GM23338 (cell line): Measurements from ENCODE around the gene BARX2. TPM values are rescaled to one million over a fixed set of nuclear protein-coding genes. Genes with fewer than 3 reads are reported as not detected.

ENCODE experiments used
- ATAC-seq: fragments of 200-7000 bp; cut with Tn5 transposase; 3 replicates; pipeline ENCODE4 v1.9.1; 2020
- DNase-seq: peaks from one replicate; pipeline ENCODE4 v3.0.0-alpha.2; 2015; ENCODE audit warnings: low spot score
- H2AFZ ChIP-seq: fragments of 200-600 bp; sonication (generic); 2 replicates; pipeline ENCODE4 v1.8.0; 2016; ENCODE audit warnings: antibody characterized with exemption, mild to moderate bottlenecking, moderate library complexity
- H3F3A ChIP-seq: fragments of 200-600 bp; sonication (generic); replicated peaks from 2 replicates; pipeline ENCODE4 v1.8.0; 2017; ENCODE audit warnings: antibody characterized with exemption, mixed run types, low read depth
- H3K27ac ChIP-seq: fragments of 200-600 bp; sonication (generic); 2 replicates; pipeline ENCODE4 v1.6.1; 2016; ENCODE audit warnings: low read depth
- H3K27me3 ChIP-seq: fragments of 200-600 bp; sonication (generic); 2 replicates; pipeline ENCODE4 v1.8.0; 2016; ENCODE audit warnings: mild to moderate bottlenecking, mixed run types, moderate library complexity; ENCODE audit not compliant: insufficient read depth
- H3K36me3 ChIP-seq: fragments of 200-600 bp; sonication (generic); 2 replicates; pipeline ENCODE4 v1.8.0; 2016; ENCODE audit warnings: mild to moderate bottlenecking; ENCODE audit not compliant: insufficient read depth
- H3K4me1 ChIP-seq: fragments of 200-600 bp; sonication (generic); 2 replicates; pipeline ENCODE4 v1.8.0; 2016; ENCODE audit warnings: mild to moderate bottlenecking, moderate library complexity; ENCODE audit not compliant: insufficient read depth
- H3K4me2 ChIP-seq: fragments of 200-600 bp; sonication (generic); 2 replicates; pipeline ENCODE4 v1.7.1; 2017; ENCODE audit warnings: mixed run types
- H3K4me3 ChIP-seq: fragments of 200-600 bp; sonication (generic); 2 replicates; pipeline ENCODE4 v1.6.1; 2016; ENCODE audit warnings: mixed run types
- H3K79me2 ChIP-seq: fragments of 200-600 bp; sonication (generic); replicated peaks from 2 replicates; pipeline ENCODE4 v1.8.0; 2017; ENCODE audit warnings: mild to moderate bottlenecking; ENCODE audit not compliant: insufficient read depth
- H3K9me2 ChIP-seq: fragments of 200-600 bp; sonication (generic); 2 replicates; pipeline ENCODE4 v1.8.0; 2017; ENCODE audit not compliant: insufficient read depth
- H4K20me1 ChIP-seq: fragments of 200-600 bp; sonication (generic); replicated peaks from 2 replicates; pipeline ENCODE4 v1.8.0; 2017; ENCODE audit warnings: mild to moderate bottlenecking; ENCODE audit not compliant: insufficient read depth
- H3K27ac Mint-ChIP-seq: 2 replicates; pipeline ENCODE4 v1.8.0; 2020; ENCODE audit warnings: inconsistent platforms, mild to moderate bottlenecking, moderate library complexity, mixed read lengths
- H3K27me3 Mint-ChIP-seq: 3 replicates; pipeline ENCODE4 v1.8.0; 2022; ENCODE audit warnings: low read depth, mild to moderate bottlenecking, moderate library complexity, mixed read lengths, inconsistent platforms; ENCODE audit not compliant: insufficient read depth, poor library complexity
- H3K36me3 Mint-ChIP-seq: 3 replicates; pipeline ENCODE4 v1.8.0; 2021; ENCODE audit warnings: low read depth, mild to moderate bottlenecking, inconsistent platforms, moderate library complexity, mixed read lengths
- H3K4me1 Mint-ChIP-seq: 3 replicates; pipeline ENCODE4 v1.8.0; 2020; ENCODE audit warnings: mild to moderate bottlenecking, inconsistent platforms, mixed read lengths
- H3K4me3 Mint-ChIP-seq: 3 replicates; pipeline ENCODE4 v1.8.0; 2021; ENCODE audit warnings: moderate library complexity, mild to moderate bottlenecking, inconsistent platforms, mixed read lengths
- H3K9me3 Mint-ChIP-seq: 3 replicates; pipeline ENCODE4 v1.8.0; 2020; ENCODE audit warnings: moderate library complexity, mild to moderate bottlenecking, inconsistent platforms, mixed read lengths
- CTCF ChIP-seq, 2 experiments: fragments of 200-600 bp in 1 of 2; sonication (generic) in 1 of 2; conservative IDR thresholded peaks; 2 replicates each; pipeline versions ENCODE4 v1.5.1 to v1.6.1; 2016 to 2017; ENCODE audit warnings: antibody characterized with exemption in 2 of 2, low read depth in 2 of 2, mild to moderate bottlenecking in 2 of 2, moderate library complexity in 1 of 2
- ETS1 ChIP-seq: IDR thresholded peaks from 2 replicates; pipeline ENCODE4 v1.6.1; 2016; ENCODE audit warnings: antibody characterized with exemption
- EZH2 ChIP-seq: fragments of 200-600 bp; sonication (generic); IDR thresholded peaks from one replicate; pipeline ENCODE4 v1.8.0; 2017; ENCODE audit warnings: antibody characterized with exemption, mild to moderate bottlenecking, low read depth; ENCODE audit not compliant: unreplicated experiment
- REST ChIP-seq: IDR thresholded peaks from one replicate; pipeline ENCODE4 v1.6.1; 2018; ENCODE audit warnings: antibody characterized with exemption; ENCODE audit not compliant: unreplicated experiment
- STAT1 ChIP-seq: IDR thresholded peaks from one replicate; pipeline ENCODE4 v1.6.1; 2016; ENCODE audit warnings: antibody characterized with exemption; ENCODE audit not compliant: unreplicated experiment
- polyA plus RNA-seq: library from polyadenylated mRNA; unstranded; fragments of >200 nt; fragmentation: Nextera tagmentation; extraction: Ambion mirVana; gene quantifications from 2 replicates; pipeline ENCODE4 v1.2.1, GENCODE V29; 2016
- total RNA-seq: library from RNA; depleted of rRNA; stranded (reverse); fragments of >200 nt; shearing (Covaris generic); gene quantifications from 2 replicates; pipeline ENCODE4 v1.2.3, GENCODE V29; 2014

The BARX2 gene
- total and polyA plus RNA-seq, 2 experiments from 2014 or later = not detected

GRCh38 chr11:129427816-129428406 lies 52.3 kb downstream of the BARX2 start (continued):
- TF ChIP-seq REST = no peak
- TF ChIP-seq EZH2 = no peak

DNA sequence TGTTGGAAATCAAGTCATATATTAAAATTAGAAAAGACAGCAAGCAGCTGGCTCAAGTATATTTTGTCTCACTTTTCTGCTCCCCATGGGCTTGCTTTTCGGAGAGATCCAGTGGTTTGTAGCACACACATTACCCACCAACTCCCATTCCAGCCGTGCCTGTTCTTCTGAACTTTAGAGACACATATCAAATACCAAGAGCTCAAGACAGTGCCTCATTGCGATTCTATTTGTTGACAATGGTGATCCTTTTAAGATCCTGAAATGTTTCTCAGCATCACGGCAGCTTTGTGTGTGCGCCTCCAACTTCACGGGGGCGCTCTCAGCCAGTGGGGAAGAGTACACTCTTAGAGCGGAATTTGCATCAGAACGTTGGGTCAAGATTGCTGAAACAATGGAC lies 52.9 kb downstream of the BARX2 start:
- Mint-ChIP-seq H3K9me3 (peaks cover 23% of the 10 kb centered on the region), H3K27ac (no peak overlapping the region), H3K4me1 (0 out of 3 replicates have a peak, but pooled peaks cover 3% of the 10 kb centered on the region), H3K27me3 (no peaks in the 10 kb centered on the region), H3K36me3 (peaks cover 17% of the 10 kb centered on the region; the same call in 2 of the 3 replicates), H3K4me3 (no peak overlapping the region)
- Histone ChIP-seq H3K4me1 (no peaks in the 10 kb centered on the region), H4K20me1 (no peaks in the 10 kb centered on the region), H2AFZ (no peak overlapping the region), H3K36me3 (no peaks in the 10 kb centered on the region; the same call in 1 of the 2 replicates), H3F3A (no peaks in the 10 kb centered on the region), H3K4me2 (no peak overlapping the region), H3K79me2 (no peaks in the 10 kb centered on the region), H3K27ac (no peak overlapping the region), H3K27me3 (no peaks in the 10 kb centered on the region), H3K4me3 (no peak overlapping the region), H3K9me2 (peaks cover 6% of the 10 kb centered on the region; the same call in 1 of the 2 replicates)
- no peak for DNase-seq
- no peak for ATAC-seq
- TF ChIP-seq STAT1 (no peak), ETS1 (no peak), CTCF (conservative IDR thresholded peaks at IDR 0.05; ENCODE audit: low read depth in 2 of 2) (peak in 1 of 2 experiments; percentile 33; a peak in 2 of 4 replicates)
